DOHH2 (cell line): ENCODE measurements around the gene GRK1.

Experiments used
- H3F3A ChIP-seq: fragments of 200-600 bp; sonication (generic), shearing (Covaris generic); 2 replicates; pipeline ENCODE4 v1.6.0; 2016; ENCODE audit warnings: antibody characterized with exemption, mild to moderate bottlenecking; ENCODE audit not compliant: control insufficient read depth, insufficient read depth
- H3K27ac ChIP-seq: fragments of 200-600 bp; sonication (generic); 2 replicates; pipeline ENCODE4 v1.5.1; 2014; ENCODE audit warnings: low read depth, mild to moderate bottlenecking, low read length, moderate library complexity
- H3K27me3 ChIP-seq: fragments of 200-600 bp; sonication (generic); 2 replicates; pipeline ENCODE4 v1.6.1; 2014; ENCODE audit warnings: mild to moderate bottlenecking, low read length, mixed read lengths; ENCODE audit not compliant: control insufficient read depth
- H3K36me3 ChIP-seq: fragments of 200-600 bp; sonication (generic); 2 replicates; pipeline ENCODE4 v1.6.1; 2014; ENCODE audit warnings: mild to moderate bottlenecking, low read length, moderate library complexity, mixed read lengths; ENCODE audit not compliant: control insufficient read depth
- H3K4me1 ChIP-seq: fragments of 200-600 bp; sonication (generic); 2 replicates; pipeline ENCODE4 v1.6.1; 2014; ENCODE audit warnings: mild to moderate bottlenecking, low read length, mixed read lengths; ENCODE audit not compliant: control insufficient read depth
- H3K4me2 ChIP-seq: fragments of 200-600 bp; sonication (generic); 2 replicates; pipeline ENCODE4 v1.6.0; 2014; ENCODE audit warnings: mild to moderate bottlenecking, low read length, moderate library complexity
- H3K4me3 ChIP-seq: fragments of 200-600 bp; sonication (generic); 2 replicates; pipeline ENCODE4 v1.5.1; 2014; ENCODE audit warnings: mild to moderate bottlenecking, low read length, mixed read lengths
- H3K79me2 ChIP-seq: fragments of 200-600 bp; sonication (generic); 2 replicates; pipeline ENCODE4 v1.6.1; 2014; ENCODE audit warnings: mild to moderate bottlenecking, low read length, mixed read lengths; ENCODE audit not compliant: control insufficient read depth
- H3K9me2 ChIP-seq: fragments of 200-600 bp; sonication (generic); replicated peaks from 2 replicates; pipeline ENCODE4 v1.6.1; 2014; ENCODE audit warnings: mild to moderate bottlenecking, low read length, mixed read lengths; ENCODE audit not compliant: control insufficient read depth
- H3K9me3 ChIP-seq: fragments of 200-600 bp; sonication (generic); 2 replicates; pipeline ENCODE4 v1.6.1; 2014; ENCODE audit warnings: antibody characterized with exemption, low read length, mixed read lengths; ENCODE audit not compliant: control insufficient read depth, insufficient read depth
- H4K20me1 ChIP-seq: fragments of 200-600 bp; sonication (generic); 2 replicates; pipeline ENCODE4 v1.6.0; 2014; ENCODE audit warnings: low read depth, mild to moderate bottlenecking, antibody characterized with exemption, low read length, moderate library complexity; ENCODE audit not compliant: control insufficient read depth, insufficient read depth
- EZH2phosphoT487 ChIP-seq: fragments of 200-600 bp; sonication (generic); IDR thresholded peaks from 2 replicates; pipeline ENCODE4 v1.6.1; 2017; ENCODE audit warnings: borderline replicate concordance, mild to moderate bottlenecking, antibody characterized with exemption, low read length, moderate library complexity, mixed read lengths
- TF ChIP-seq, protein P1 (sequence below): fragments of 200-600 bp; sonication (generic); IDR thresholded peaks from one replicate; pipeline ENCODE4 v1.5.1; 2014; ENCODE audit warnings: antibody characterized with exemption, mild to moderate bottlenecking, low read depth, low read length; ENCODE audit not compliant: poor library complexity, severe bottlenecking

The GRK1 gene

GRCh38 chr13:113645329-113645728 is 21.7 kb upstream of the GRK1 start:
- H3K27ac ChIP-seq: no peak overlapping the region
- H3K9me3 ChIP-seq: no peaks in the 10 kb centered on the region
- no peaks in the 10 kb centered on the region for H3K9me2 ChIP-seq
- TF ChIP-seq, protein P1, sequence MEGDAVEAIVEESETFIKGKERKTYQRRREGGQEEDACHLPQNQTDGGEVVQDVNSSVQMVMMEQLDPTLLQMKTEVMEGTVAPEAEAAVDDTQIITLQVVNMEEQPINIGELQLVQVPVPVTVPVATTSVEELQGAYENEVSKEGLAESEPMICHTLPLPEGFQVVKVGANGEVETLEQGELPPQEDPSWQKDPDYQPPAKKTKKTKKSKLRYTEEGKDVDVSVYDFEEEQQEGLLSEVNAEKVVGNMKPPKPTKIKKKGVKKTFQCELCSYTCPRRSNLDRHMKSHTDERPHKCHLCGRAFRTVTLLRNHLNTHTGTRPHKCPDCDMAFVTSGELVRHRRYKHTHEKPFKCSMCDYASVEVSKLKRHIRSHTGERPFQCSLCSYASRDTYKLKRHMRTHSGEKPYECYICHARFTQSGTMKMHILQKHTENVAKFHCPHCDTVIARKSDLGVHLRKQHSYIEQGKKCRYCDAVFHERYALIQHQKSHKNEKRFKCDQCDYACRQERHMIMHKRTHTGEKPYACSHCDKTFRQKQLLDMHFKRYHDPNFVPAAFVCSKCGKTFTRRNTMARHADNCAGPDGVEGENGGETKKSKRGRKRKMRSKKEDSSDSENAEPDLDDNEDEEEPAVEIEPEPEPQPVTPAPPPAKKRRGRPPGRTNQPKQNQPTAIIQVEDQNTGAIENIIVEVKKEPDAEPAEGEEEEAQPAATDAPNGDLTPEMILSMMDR: no peak
- TF ChIP-seq EZH2phosphoT487: no peak
- H3K79me2 ChIP-seq: no peaks in the 10 kb centered on the region
- no peak overlapping the region for H3K4me2 ChIP-seq
- 0 out of 2 replicates have a peak, but pooled peaks cover 3% of the 10 kb centered on the region for H4K20me1 ChIP-seq
- H3K4me3 ChIP-seq: no peak overlapping the region
- no peaks in the 10 kb centered on the region for H3K27me3 ChIP-seq
- H3K36me3 ChIP-seq: peaks cover 30% of the 10 kb centered on the region
- peaks cover 23% of the 10 kb centered on the region for H3F3A ChIP-seq
- no peaks in the 10 kb centered on the region for H3K4me1 ChIP-seq

GRCh38 chr13:113646376-113646775 is 20.6 kb upstream of the GRK1 start:
- Histone ChIP-seq H3F3A (peaks cover 23% of the 10 kb centered on the region), H3K36me3 (peaks cover 22% of the 10 kb centered on the region), H4K20me1 (0 out of 2 replicates have a peak, but pooled peaks cover 3% of the 10 kb centered on the region), H3K27me3 (no peaks in the 10 kb centered on the region), H3K4me1 (no peaks in the 10 kb centered on the region), H3K79me2 (no peaks in the 10 kb centered on the region), H3K9me3 (no peaks in the 10 kb centered on the region), H3K4me3 (no peak overlapping the region), H3K4me2 (no peak overlapping the region), H3K27ac (no peak overlapping the region), H3K9me2 (no peaks in the 10 kb centered on the region)
- no peak for TF ChIP-seq EZH2phosphoT487
- TF ChIP-seq, protein P1: no peak

DNA sequence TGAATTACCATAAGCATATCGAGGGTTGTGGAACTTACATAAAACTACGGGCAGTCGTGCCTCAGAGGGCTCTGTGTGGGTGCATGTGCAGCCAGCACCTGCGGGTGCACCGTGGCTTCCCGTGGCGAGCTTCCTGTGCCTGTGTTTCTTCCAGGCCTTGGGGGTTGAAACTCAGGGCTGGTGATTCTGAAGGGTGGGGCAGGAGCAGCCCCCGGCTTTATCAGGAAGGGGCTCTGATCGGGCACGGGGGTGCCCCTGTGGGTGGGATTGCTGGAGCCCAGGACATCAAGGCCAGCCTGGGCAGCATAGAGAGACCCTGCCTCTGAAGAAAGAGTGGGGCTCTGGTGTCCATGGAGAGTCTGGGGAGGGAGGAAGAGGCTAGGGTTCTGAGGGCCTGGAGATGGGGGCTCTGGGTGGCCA is 20.1 kb upstream of the GRK1 start:
- 0 out of 2 replicates have a peak, but pooled peaks cover 3% of the 10 kb centered on the region for H4K20me1 ChIP-seq
- no peak overlapping the region for H3K4me3 ChIP-seq
- H3K9me2 ChIP-seq: no peaks in the 10 kb centered on the region
- H3K79me2 ChIP-seq: no peaks in the 10 kb centered on the region
- H3K9me3 ChIP-seq: no peaks in the 10 kb centered on the region
- H3K4me1 ChIP-seq: no peaks in the 10 kb centered on the region
- TF ChIP-seq, protein P1: no peak
- no peak for TF ChIP-seq EZH2phosphoT487
- no peaks in the 10 kb centered on the region for H3K27me3 ChIP-seq
- no peak overlapping the region for H3K4me2 ChIP-seq
- H3F3A ChIP-seq: peaks cover 23% of the 10 kb centered on the region
- no peak overlapping the region for H3K27ac ChIP-seq
- peaks cover 17% of the 10 kb centered on the region for H3K36me3 ChIP-seq
